ENCODE data around the gene RHEB. TPM values are rescaled to one million over a fixed set of nuclear protein-coding genes. Genes with fewer than 3 reads are reported as not detected.

Gene RHEB
- total RNA-seq, 2 experiments from 2014 or later, result 82.8 to 85.1 TPM

DNA sequence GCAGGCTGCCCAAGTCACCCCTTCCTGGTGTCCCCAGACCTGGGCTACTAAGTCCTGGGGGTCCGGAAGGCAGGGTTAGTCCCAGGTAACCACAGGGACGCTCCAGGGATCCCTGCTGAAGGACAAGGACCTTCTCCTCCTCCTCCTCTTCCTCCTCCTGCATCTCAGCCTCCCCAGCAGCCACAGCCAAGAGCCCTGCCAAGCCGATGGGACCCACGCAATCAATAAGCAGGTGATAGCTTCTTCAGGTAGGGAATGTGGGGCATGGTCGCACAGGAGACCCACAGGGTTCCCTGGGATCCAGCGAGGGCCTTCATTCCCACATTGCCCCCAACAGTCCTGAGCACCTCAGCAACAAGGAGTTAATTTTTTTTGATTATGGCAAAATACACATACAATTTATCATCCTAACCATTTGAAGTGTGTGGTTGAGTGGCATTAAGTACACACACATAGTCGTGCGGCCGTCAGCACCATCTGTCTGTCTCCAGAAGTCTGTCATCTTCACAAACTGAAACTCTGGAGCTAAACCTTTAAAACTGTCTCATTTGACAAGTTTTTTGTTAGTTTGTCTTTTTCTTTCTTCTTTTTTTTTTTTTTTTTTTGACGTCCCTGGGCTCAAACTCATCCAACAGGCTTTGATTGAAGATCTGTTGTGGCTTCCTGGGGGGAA, 91.9 kb downstream of the RHEB start:
- DNase-seq, result no peak
- CTCF ChIA-PET, result interaction anchor here (3.0 kb wide), 1 partner anchor 21 kb away, joined by 17 read pairs; no protein-coding TSS in a partner anchor
- Mint-ChIP-seq H3K9me3 (no peaks in the 10 kb centered on the region), H3K4me3 (no peak overlapping the region), H3K4me1 (peaks cover 31% of the 10 kb centered on the region), H3K27me3 (peaks cover 4% of the 10 kb centered on the region), H3K27ac (no peak overlapping the region), H3K36me3 (ENCODE audit: low read depth) (no peaks in the 10 kb centered on the region)
- POLR2A ChIA-PET, result no interaction called here

DNA sequence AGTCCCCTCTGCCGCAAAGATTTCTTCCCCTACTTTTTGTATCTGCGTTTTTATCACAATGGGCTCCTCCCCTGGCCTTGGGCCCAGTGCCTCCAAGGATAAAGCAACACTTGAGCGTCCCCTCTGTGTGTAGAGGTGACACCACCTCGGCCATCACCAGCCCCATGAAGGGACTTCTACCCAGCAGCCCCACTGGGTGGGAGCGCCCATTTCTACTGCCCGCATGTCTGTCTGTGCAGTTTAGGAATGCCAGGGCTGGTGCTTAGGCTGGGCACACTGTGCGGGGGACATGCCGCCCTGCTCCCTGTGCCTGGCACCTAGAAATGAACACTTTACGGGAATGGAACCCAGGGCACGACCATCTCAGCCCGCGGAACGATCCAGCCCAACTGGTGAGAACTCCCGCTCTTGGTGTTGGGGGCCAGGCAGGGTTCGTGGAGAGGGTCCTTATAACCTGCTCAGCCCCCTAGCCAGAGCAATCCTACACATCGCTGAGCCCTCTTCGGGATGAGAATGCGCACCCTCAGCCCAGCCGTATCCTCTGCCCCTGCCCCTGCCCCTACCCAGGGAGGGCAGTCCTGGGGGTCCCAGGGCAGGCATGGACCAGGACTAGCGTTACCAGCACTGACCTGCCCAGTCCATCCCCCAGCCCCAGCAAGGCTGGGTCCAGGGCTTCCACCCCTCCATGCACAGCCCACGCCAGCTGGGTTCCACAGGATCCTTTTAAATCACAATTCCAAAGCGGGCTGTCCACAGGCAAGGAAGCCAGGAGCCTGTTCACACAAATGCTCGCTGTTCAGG, 92.6 kb downstream of the RHEB start:
- no peak for DNase-seq
- no peak overlapping the region for H3K4me3 Mint-ChIP-seq
- H3K27me3 Mint-ChIP-seq, result peaks cover 6% of the 10 kb centered on the region
- ChIA-PET POLR2A (no interaction called here), CTCF (no interaction called here)
- peaks cover 25% of the 10 kb centered on the region for H3K4me1 Mint-ChIP-seq
- H3K9me3 Mint-ChIP-seq, result peaks cover 3% of the 10 kb centered on the region
- H3K27ac Mint-ChIP-seq, result no peak overlapping the region
- H3K36me3 Mint-ChIP-seq (ENCODE audit: low read depth), result no peaks in the 10 kb centered on the region

DNA sequence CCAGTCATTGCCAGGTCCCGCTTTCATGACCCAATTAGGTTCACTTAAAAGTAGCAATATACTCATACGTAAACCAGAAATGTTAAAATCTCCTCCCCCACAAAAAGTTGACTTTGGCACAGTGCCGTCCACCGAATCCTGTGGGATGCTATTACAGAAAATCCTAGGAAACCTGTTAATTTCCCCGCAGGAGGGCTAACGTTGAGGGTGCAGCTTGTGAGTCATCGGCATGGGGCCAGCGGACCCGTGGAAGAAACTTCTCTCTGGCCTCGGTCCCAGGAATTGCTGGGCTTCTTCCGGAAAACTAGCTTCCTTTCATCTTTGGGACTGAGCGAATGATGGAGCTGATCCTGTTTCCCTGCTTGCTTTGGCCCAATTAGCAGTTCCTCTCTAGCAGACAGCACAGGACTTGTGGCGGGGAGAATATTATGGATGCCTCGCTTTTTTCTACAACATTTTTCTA, 93.2 kb downstream of the RHEB start:
- POLR2A ChIA-PET, result no interaction called here
- H3K36me3 Mint-ChIP-seq (ENCODE audit: low read depth), result no peaks in the 10 kb centered on the region
- peaks cover 12% of the 10 kb centered on the region for H3K27me3 Mint-ChIP-seq
- DNase-seq, result no peak
- H3K4me3 Mint-ChIP-seq, result no peak overlapping the region
- CTCF ChIA-PET, result no interaction called here
- H3K27ac Mint-ChIP-seq, result no peak overlapping the region
- H3K4me1 Mint-ChIP-seq, result peaks cover 25% of the 10 kb centered on the region
- H3K9me3 Mint-ChIP-seq, result peaks cover 5% of the 10 kb centered on the region

DNA sequence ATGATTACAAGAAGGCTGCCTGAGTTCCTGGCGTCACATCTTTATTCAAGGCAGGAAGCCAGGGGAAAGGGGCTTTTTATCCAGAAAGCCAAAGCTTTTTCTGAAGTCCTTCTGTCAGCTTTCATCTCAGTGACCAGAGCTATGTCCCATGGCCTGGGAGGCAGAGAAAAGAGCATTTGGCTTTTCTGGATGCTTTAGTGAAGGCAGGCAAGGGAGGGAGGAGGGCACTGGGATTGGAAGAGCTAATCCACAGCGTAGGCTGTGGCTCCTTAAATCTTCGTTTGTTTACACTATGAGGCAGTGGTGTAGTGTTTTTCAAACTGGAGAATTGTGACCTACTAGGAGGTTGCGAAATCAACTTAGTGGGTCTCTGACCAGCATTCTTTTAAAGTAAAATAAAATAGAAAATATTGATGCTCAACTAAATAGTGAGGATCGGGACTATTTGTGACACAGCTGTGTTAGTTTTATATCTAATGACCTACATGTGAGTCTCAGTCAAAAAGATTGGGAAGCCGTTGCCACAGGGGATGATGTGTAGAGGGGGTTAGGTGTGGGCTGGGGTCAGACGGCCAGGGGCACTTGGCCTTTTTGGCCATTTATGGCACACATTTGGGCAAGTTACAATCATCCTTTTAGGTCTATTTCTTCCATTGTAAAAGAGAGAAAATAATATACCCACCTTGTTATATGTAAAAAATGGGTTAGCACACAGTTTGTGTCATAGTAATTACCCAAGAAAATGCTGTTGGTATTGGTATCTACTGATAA, 93.8 kb downstream of the RHEB start:
- Mint-ChIP-seq H3K27ac (no peak overlapping the region), H3K4me1 (peaks cover 25% of the 10 kb centered on the region), H3K27me3 (peaks cover 12% of the 10 kb centered on the region), H3K36me3 (ENCODE audit: low read depth) (no peaks in the 10 kb centered on the region), H3K4me3 (no peak overlapping the region), H3K9me3 (peaks cover 5% of the 10 kb centered on the region)
- ChIA-PET POLR2A (no interaction called here), CTCF (no interaction called here)
- no peak for DNase-seq

DNA sequence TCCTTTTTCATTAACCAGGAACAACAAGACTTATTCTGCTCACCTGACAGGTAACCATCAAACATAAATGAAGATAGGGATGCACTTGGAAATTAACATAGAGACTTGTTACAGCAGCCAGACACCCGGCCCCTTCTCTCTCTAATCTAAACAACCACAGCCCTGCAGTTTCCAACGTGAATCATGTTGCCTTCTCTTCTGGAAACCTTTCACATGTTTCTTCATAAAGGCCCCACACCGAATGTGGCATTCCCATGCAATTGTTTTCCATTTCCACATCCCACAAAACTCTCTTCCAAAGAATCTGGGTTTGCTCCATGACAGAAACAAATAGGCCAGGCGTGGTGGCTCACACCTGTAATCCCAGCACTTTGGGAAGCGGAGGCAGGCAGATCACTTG, 94.9 kb downstream of the RHEB start:
- Mint-ChIP-seq H3K9me3 (peaks cover 9% of the 10 kb centered on the region), H3K4me1 (peaks cover 17% of the 10 kb centered on the region), H3K27ac (no peak overlapping the region), H3K36me3 (ENCODE audit: low read depth) (no peaks in the 10 kb centered on the region), H3K4me3 (no peak overlapping the region), H3K27me3 (peaks cover 14% of the 10 kb centered on the region)
- ChIA-PET POLR2A (no interaction called here), CTCF (no interaction called here)
- no peak for DNase-seq

DNA sequence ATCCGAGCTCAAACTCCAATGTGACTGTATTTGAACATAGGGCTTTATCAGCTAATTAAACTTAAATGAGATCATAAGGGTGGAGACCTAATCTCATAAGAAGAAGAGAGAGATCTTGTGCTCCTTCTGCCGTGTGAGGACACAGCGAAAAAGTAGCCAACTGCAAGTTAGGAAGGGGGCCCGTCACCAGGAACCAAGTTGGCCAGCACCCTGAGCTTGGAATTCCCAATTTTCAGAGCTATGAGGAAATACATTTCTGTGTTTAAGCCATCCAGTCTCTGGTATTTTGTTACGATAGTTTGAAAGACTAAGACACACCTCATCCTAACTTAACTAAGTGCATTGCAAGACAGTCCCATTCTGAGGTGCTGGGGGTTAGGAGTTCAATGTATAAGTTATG, 95.8 kb downstream of the RHEB start:
- CTCF ChIA-PET, result interaction anchor here (1.6 kb wide), 1 partner anchor 24 kb away, joined by 5 read pairs; no protein-coding TSS in a partner anchor
- peaks cover 8% of the 10 kb centered on the region for H3K4me1 Mint-ChIP-seq
- no peak overlapping the region for H3K27ac Mint-ChIP-seq
- H3K36me3 Mint-ChIP-seq (ENCODE audit: low read depth), result no peaks in the 10 kb centered on the region
- POLR2A ChIA-PET, result no interaction called here
- peaks cover 14% of the 10 kb centered on the region for H3K27me3 Mint-ChIP-seq
- H3K9me3 Mint-ChIP-seq, result peaks cover 9% of the 10 kb centered on the region
- no peak for DNase-seq
- no peak overlapping the region for H3K4me3 Mint-ChIP-seq

DNA sequence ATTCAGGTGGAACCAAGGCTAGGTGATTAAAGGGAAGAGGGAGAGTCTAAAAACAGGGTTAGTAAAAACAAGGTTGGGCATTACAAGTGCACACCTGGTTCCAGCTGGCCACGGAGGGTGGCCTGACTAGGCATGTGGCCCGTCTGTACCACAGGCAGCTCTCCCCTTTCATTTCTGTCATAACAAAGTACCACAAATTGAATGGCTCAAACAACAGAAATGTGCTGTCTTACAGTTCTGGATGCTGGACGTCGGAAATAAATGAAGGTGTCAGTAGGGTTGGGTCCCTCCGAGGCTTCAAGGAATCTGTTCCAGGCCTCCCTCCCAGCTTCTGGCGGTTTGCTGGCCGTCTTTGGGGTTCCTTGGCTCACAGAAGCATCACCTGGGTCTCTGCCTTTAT, 96.5 kb downstream of the RHEB start:
- ChIA-PET POLR2A (no interaction called here), CTCF (interaction anchor here (1.6 kb wide), 1 partner anchor 25 kb away, joined by 5 read pairs; no protein-coding TSS in a partner anchor)
- Mint-ChIP-seq H3K4me3 (no peak overlapping the region), H3K9me3 (peaks cover 9% of the 10 kb centered on the region), H3K27me3 (peaks cover 14% of the 10 kb centered on the region), H3K36me3 (ENCODE audit: low read depth) (no peaks in the 10 kb centered on the region), H3K27ac (no peak overlapping the region), H3K4me1 (peaks cover 1% of the 10 kb centered on the region)
- no peak for DNase-seq

DNA sequence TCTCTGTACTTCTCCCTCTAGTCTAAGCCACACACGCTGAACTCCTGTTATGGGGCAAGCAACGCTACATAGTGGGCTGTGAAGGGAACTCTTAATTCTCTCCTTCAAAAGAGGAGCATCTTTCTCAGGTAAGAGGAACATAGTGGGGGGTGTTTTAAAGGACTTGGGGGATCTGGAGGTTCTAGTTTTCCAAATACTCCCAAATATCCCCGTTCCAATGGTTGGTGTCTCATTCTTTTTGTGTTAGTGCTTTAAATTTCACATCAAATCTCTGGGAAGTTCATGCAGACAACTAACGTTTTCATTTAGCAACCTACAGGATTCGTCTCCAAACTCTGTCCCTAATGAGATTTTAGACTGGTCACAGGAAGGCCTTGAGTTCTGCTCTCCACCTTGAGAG, 97.5 kb downstream of the RHEB start:
- Mint-ChIP-seq H3K27me3 (peaks cover 17% of the 10 kb centered on the region), H3K36me3 (ENCODE audit: low read depth) (no peaks in the 10 kb centered on the region), H3K9me3 (peaks cover 9% of the 10 kb centered on the region), H3K4me3 (no peak overlapping the region), H3K27ac (no peak overlapping the region), H3K4me1 (no peaks in the 10 kb centered on the region)
- CTCF ChIA-PET, result no interaction called here
- POLR2A ChIA-PET, result no interaction called here
- DNase-seq, result no peak

DNA sequence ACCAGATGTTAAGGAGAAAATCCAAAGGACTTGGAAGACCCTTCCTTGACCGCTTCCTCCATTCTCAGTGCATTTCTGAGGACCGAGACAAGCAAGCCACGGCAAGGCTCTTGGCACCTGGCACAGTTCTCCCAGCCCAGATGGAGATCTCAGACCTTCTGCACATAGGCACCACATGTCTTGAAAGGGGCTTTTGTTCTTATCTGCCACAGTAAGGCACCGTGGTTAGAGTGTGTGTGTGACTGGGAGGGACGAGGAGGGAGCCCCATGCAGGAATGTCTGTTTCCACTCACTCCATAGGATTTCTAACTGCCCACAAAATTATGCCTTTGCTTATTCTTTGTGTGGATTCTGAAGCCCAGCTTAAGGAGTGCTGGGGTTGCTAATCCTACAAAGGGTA, 99.6 kb downstream of the RHEB start:
- no peaks in the 10 kb centered on the region for H3K4me1 Mint-ChIP-seq
- CTCF ChIA-PET, result interaction anchor here (1.0 kb wide), 1 partner anchor 29 kb away, joined by 4 read pairs; no protein-coding TSS in a partner anchor
- H3K9me3 Mint-ChIP-seq, result peaks cover 9% of the 10 kb centered on the region
- no peak for DNase-seq
- peaks cover 24% of the 10 kb centered on the region for H3K27me3 Mint-ChIP-seq
- no peaks in the 10 kb centered on the region for H3K36me3 Mint-ChIP-seq (ENCODE audit: low read depth)
- no peak overlapping the region for H3K4me3 Mint-ChIP-seq
- no peak overlapping the region for H3K27ac Mint-ChIP-seq
- POLR2A ChIA-PET, result no interaction called here

DNA sequence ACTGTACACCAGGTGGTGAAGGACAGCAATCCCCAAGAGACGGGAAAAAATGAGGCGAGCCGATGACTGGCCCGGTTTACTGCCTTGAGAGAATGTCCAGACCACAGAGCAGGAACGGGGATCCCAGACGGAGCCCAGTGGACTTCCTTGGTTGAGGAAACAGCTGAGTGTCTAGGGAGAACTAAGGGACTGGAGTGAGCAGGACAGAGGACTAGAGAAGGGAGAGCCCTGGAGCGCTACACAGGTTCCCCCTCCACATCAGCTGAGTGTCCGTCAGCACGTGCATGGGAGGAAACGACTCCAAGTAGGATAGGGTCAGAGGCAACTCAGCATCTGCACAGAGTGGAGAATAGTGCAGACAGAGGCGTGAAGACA, 102.8 kb downstream of the RHEB start:
- ChIA-PET POLR2A (no interaction called here), CTCF (no interaction called here)

DNA sequence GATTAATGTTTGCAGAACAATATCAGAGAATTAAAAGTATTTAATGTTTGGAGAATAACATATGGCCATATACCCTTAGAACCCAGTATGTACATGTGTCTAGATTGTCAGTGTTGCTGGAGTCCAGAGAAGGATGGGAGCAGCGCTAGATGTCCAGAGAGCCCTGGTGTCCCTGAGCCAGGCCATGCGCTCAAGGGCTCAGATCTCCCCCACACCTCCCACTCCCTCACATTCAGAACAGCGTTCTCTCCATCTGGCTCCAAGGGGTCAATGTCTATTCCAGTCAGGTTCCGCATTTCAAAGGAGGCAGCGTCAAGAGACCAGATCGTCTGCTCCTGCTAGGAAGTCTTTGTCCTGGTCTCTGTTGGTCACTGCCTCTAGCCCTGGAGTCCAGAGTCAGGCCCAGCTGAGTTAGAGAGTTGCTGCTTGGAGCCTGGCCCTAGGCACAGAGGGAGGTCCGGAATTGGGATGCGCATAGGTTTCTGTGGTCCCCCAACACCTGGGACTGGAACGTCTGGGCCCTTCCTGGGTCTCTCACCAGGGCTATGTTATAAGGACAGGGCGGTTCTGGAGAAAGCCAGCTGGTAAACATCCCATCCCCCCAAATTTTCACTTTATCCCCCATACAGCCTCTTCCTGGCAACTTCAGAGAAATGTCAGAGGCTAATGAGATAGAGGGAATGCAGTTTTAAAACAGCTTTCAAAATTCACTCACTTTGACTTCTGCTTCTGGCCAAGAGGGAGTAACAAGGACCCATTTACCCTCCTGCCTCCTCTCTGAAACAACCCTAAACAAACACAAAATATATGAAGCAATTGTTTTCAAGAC, 103.4 kb downstream of the RHEB start:
- POLR2A ChIA-PET, result interaction anchor here (0.8 kb wide), 1 partner anchor 38 kb away, joined by 3 read pairs; no protein-coding TSS in a partner anchor

More for the DNA sequence above, 102.8 kb downstream of the RHEB start:
- peaks cover 39% of the 10 kb centered on the region for H3K27me3 Mint-ChIP-seq
- H3K36me3 Mint-ChIP-seq (ENCODE audit: low read depth), result peaks cover 3% of the 10 kb centered on the region
- peaks cover 5% of the 10 kb centered on the region for H3K9me3 Mint-ChIP-seq
- H3K4me1 Mint-ChIP-seq, result peaks cover 11% of the 10 kb centered on the region
- H3K27ac Mint-ChIP-seq, result no peak overlapping the region
- no peak overlapping the region for H3K4me3 Mint-ChIP-seq
- no peak for DNase-seq

More for the DNA sequence above, 103.4 kb downstream of the RHEB start:
- Mint-ChIP-seq H3K9me3 (peaks cover 4% of the 10 kb centered on the region), H3K27me3 (peaks cover 40% of the 10 kb centered on the region), H3K4me1 (peaks cover 11% of the 10 kb centered on the region), H3K4me3 (no peak overlapping the region), H3K36me3 (ENCODE audit: low read depth) (peaks cover 3% of the 10 kb centered on the region), H3K27ac (no peak overlapping the region)
- CTCF ChIA-PET, result no interaction called here
- DNase-seq, result no peak
